HG03432 (cell line): ENCODE results near the gene WASHC4.

ENCODE experiments used
- ATAC-seq: cut with Tn5 transposase; IDR thresholded peaks from one replicate; pipeline ENCODE4 v1.9.1; 2021; ENCODE audit warnings: mild to moderate bottlenecking, moderate library complexity; ENCODE audit not compliant: unreplicated experiment

WASHC4 gene

DNA sequence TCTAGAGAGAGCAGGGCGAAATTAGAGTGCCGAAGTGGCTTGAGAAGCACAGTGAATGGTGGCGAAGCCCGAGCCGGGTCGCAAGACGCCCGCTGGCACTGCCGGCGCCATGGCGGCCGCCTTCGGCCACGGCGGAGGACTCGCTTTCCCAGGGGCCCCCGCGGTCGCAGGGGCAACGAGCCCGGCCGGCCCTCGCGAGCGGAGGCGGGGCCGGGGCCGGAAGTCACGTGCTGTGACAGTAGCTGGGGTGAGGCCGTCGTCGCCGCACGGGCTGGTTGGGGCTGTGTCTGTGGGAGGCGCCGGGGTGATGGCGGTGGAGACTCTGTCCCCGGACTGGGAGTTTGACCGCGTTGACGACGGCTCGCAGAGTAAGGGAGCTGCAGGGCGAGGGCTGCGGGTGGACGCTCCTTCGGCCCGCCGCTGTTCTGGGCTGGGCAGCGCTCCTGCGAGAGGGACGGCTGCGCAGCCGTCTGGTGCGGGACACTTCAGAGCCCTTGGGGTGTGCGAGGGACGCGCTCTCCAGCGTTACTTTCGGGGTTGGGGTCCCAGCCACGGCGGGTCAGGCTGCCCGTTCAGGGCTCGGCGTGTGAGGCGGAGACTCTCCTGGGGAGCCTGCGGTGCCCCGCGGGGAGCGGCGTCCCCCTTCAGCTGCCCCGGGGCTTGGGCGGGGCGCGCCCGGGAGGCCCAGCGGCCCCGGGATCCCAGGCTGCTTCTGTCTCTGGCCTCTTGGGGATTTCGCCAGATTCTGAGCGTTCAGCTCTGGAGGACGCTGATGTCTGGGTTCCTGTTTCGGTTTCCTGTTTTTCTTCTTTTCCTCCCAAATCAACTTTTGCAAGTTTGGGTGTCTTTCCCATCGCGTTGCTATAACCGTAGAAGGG is at the start of gene WASHC4:
WASHC4 (plus strand) TSS at position 238 of the 878 bp plus-strand sequence; CDS start at position 308, 70 bp downstream.
- peak; percentile 91 for ATAC-seq

DNA sequence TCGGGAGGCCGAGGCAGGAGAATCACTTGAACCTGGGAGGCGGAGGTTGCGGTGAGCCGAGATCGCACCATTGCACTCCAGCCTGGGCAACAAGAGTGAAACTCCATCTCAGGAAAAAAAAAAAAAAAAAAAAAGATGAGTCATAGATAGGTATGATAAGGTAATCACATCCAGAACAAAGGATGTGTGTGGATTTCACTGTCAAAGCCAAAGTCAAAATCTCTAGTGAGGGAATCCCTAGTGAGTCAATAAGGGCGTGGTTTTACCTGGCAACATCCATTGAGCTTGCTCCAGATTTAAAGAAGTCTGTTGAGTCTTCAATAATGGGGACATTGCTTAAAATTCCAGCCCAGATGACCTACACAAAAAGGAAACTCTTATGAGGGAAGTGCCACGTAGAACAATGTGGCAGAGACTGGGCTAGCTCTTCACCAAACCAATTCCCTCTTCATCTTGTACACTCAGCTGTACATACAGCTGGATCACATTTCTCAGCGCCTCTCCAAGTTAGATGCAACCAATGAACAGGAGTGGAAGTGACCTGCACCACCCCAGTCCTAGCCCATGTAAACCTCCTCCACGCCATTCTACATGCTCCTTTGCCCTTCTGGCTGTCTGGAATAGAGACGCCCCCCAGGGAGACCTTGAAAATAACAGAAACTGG is 46.7 kb upstream of the WASHC4 start:
- no peak for ATAC-seq

GRCh38 chr12:105064564-105065178 is 42.9 kb upstream of the WASHC4 start:
- no peak for ATAC-seq

DNA sequence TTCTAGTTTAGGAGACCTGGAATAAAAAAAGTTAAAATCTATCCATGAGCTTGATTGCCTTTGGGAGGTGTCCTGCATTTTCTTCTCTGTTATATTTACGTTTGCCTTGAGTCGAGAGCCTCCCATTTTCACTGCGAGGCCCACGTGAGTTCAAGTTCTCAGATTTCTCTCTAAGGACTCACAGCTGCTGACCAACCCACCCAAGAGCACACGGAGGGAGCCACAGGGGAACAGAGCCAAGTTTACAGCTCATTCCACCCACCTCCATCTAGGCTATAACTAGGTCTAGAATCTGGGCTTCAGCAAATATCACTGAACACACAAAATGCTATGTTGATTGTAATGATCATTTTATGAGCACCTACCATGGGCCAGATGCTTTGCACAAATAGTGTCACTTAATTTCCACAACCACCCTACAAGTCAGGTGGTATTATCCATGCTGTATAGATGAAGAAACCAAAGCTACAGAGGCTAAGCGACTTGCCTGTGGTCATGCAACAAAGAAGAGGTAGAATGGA is 40.0 kb upstream of the WASHC4 start:
- ATAC-seq: no peak

GRCh38 chr12:105069936-105070702 is 37.4 kb upstream of the WASHC4 start:
- no peak for ATAC-seq

DNA sequence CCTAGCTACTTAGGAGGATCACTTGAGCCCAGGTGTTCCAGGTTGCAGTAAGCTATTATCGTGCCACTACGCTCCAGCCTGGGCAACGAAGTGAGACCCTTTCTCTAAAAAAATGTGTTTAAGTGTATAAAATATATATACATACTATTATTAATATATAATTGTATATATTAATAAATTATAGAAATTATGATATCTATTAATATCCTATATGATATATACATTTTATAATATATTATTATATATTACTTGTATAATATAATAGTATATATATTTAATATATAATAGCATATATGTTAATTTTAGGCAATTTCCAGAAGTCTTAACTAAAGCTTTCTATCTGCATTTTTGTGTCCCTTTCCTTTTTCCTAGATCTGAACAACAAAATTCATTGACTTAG is 35.5 kb upstream of the WASHC4 start:
- no peak for ATAC-seq

GRCh38 chr12:105072888-105073488 is 34.5 kb upstream of the WASHC4 start:
- ATAC-seq: peak; percentile 35

- no peak for ATAC-seq
These were observed 31.4 kb upstream of the WASHC4 start for GRCh38 chr12:105076098-105076497.

GRCh38 chr12:105076913-105077312 is 30.6 kb upstream of the WASHC4 start:
- no peak for ATAC-seq

- no peak for ATAC-seq
These were observed 30.1 kb upstream of the WASHC4 start for GRCh38 chr12:105077435-105077834.

DNA sequence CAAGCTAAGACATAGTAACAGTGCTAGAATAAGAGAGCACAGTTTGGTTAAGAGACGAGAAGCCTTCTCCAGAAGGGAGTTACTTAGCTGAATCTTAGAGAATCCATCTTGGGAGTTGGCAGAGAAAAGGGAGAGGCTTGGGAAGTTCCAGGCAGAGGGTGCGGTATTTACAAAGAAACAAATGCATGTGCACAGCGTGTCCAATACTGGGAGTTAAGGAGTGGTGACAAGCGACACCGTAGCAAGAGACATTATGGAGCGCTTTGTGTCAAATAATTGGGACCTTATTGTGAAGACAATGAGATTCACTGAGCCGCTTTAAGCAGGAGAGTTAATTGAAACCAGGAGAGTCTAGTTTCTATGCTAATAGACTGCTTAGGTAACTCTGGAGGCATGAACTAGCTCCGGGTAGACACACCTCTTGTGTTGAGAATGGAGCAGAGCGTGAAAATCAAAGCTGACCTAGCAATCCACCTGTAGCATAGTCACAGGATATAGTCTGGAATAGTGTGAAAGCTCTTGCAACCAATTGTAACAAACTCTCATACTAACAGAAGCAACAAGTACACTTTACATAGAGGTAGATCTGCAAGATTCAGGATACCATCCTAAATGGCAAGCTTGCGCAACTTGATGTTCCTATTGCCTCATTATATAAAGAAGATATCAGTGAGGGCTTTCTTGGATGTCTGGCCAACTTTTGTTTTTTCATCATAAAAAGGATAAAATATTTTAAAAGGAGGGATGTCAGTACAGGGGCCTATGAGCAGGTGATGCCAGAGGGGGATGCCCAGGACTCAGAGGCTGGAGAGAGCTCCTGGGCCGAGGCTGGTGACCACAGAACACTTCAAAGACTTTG is 28.6 kb upstream of the WASHC4 start:
- no peak for ATAC-seq

GRCh38 chr12:105083031-105083430 is 24.5 kb upstream of the WASHC4 start:
- no peak for ATAC-seq

DNA sequence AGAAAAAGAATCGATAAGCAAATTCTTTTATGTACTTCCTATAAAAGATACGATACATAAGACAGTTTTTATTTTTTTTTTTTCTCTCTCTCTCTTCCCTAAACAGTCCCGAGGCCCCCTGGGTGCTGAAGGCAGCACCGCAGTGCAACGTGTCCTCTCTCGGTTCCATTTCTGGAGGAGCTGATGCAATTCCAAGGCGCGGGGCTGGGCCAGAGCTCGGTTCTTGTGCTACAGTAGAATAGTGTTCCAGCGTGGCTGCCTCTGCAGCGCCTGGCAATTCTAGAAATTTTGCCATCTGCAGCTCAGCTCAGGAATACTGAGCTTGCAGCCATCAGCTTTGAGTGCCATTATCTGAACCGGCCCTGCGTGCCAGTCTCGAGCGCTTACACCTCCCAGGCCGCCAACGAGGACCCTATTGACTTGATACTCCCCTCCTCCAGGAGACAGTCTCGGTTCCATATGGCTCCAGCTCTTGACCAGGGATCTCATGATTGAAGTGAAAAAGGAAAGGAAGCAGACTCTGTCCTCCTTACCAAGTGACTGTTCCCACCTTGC is 23.9 kb upstream of the WASHC4 start:
- ATAC-seq: peak; percentile 11

DNA sequence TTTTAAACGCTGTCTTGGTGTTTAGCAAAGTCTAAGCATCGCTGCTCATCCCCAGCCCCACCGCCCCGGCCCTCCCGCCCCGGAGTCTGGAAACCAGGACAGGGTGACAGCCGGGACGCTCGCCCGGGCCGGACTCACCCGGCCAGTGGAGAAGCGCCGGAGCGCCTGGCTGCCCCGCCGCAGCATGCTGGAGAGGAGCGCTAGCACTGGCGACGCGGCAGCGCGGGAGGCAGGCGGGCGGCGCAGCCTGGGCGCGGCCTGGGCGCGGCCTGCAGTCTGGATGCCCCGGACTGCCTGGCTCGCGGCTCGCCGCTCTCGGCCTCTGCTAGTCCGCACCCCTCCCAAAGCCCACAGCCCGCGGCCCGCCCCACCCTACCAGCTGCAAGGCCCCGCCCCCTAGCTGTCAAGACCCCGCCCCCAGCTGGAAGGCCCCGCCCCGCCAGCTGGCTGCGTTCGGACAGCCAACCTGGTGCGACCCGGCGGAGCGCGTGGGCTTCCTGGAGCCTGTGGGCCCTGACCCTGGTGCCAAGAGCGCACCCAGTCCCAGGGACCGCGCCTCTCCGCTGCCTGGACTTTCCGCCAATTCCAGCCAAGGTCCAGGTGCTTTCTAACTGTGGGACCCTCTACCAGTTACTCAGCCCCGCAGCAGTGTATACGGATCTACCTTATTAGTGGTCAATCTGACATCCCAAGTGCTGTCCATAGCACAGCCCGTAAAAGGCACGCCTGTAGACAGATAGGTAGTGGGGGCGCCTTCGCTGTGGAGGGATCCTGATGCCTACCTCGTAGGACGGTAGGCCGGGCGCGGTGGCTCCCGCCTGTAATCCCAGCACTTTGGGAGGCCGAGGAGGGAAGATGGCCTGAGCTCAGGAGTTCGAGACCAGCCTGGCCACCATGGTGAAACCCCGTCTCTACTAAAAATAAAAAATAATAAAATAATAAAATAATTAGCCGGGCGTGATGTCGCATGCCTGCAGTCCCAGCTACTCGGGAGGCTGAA is 23.0 kb upstream of the WASHC4 start, which contains the start of gene ALDH1L2:
ALDH1L2 (minus strand) TSS at position 208 of the 1,000 bp plus-strand sequence; CDS start at position 186, 22 bp downstream.
- ATAC-seq: peak; percentile 88

GRCh38 chr12:105085501-105085900 is 22.0 kb upstream of the WASHC4 start:
- ATAC-seq: no peak

GRCh38 chr12:105089817-105090216 is 17.7 kb upstream of the WASHC4 start:
- no peak for ATAC-seq

DNA sequence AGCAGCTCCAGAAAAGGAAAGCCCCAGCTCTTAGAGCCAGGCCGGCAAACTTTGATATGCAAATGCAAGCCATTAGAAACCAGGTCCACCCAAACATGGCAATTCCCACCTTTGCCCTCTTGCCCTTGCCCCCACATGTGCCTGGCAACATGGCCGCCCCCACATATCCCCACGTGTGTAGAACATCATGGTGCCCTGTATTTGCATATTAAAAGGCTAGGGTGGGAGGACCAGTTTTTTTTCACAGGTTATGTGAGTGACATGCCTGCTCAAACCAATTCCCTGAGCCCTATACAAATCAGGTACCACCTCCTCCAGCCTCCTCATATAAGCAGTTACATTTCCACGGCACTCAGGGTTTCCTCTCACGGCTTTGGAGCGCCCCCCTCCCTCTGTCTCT is 17.2 kb upstream of the WASHC4 start:
- no peak for ATAC-seq
